HEK293 (cell line): ENCODE measurements around the gene SLC37A2.

Source experiments
- CTCF ChIA-PET: fragments of 350-600 bp; formaldehyde crosslinking; extraction: SDS; loops from one replicate; lab custom pipeline; 2021; ENCODE audit warnings: antibody characterized with exemption; lab: Yijun Ruan, JAX
- POLR2A ChIA-PET: fragments of 300-600 bp; formaldehyde crosslinking; extraction: SDS; loops from one replicate; lab custom pipeline; 2020; ENCODE audit warnings: antibody characterized with exemption, inconsistent platforms; lab: Yijun Ruan, JAX
- H3K27ac ChIP-seq: fragments of 200-500 bp; sonication (Bioruptor generic); 2 replicates; pipeline ENCODE4 v1.5.1; 2014; ENCODE audit warnings: low read depth, low read length, control low read depth, inconsistent platforms; ENCODE audit errors: extremely low read depth
- H3K36me3 ChIP-seq, 2 experiments: fragments of 200-500 bp in 1 of 2; sonication (Bioruptor generic) in 1 of 2; 1 replicate in 1 of 2; 2 replicates in 1 of 2; pipeline ENCODE4 v1.5.1; 2014 to 2017; ENCODE audit warnings: inconsistent platforms in 2 of 2, low read length in 2 of 2; ENCODE audit not compliant: control insufficient read depth in 2 of 2, insufficient read depth in 1 of 2
- H3K4me1 ChIP-seq: fragments of 200-500 bp; sonication (Bioruptor generic); 2 replicates; pipeline ENCODE4 v1.5.1; 2014; ENCODE audit warnings: mild to moderate bottlenecking, low read length, inconsistent platforms; ENCODE audit not compliant: control insufficient read depth, insufficient read depth
- H3K4me3 ChIP-seq: 2 replicates; pipeline ENCODE4 v1.5.1; 2011; ENCODE audit warnings: low read depth, mild to moderate bottlenecking, control low read depth, low read length, moderate library complexity
- H3K9me3 ChIP-seq: fragments of 200-500 bp; sonication (Bioruptor generic); 2 replicates; pipeline ENCODE4 v1.5.1; 2014; ENCODE audit warnings: low read depth, low read length, inconsistent platforms; ENCODE audit not compliant: control insufficient read depth, insufficient read depth
- BCL11B ChIP-seq: fragments of 450-650 bp; formaldehyde crosslinking; IDR thresholded peaks from 2 replicates; pipeline ENCODE4 v1.5.1; 2016; ENCODE audit warnings: low read depth, missing biosample characterization, missing genetic modification characterization
- GFI1B ChIP-seq: fragments of 450-650 bp; formaldehyde crosslinking; IDR thresholded peaks from 2 replicates; pipeline ENCODE4 v1.5.1; 2016; ENCODE audit warnings: missing biosample characterization, missing genetic modification characterization
- GLI2 ChIP-seq: fragments of 450-650 bp; formaldehyde crosslinking; IDR thresholded peaks from 2 replicates; pipeline ENCODE4; 2017; ENCODE audit warnings: missing biosample characterization, missing genetic modification characterization, low read depth, borderline replicate concordance
- GLIS1 ChIP-seq: fragments of 450-650 bp; formaldehyde crosslinking; IDR thresholded peaks from 2 replicates; pipeline ENCODE4 v1.5.1; 2016; ENCODE audit warnings: missing biosample characterization, missing genetic modification characterization
- GLIS2 ChIP-seq: fragments of 450-650 bp; formaldehyde crosslinking; IDR thresholded peaks from 2 replicates; pipeline ENCODE4 v1.5.1; 2016; ENCODE audit warnings: missing biosample characterization, missing genetic modification characterization
- HOXD13 ChIP-seq: sonication (generic); formaldehyde crosslinking; IDR thresholded peaks from 2 replicates; pipeline ENCODE4 v1.8.0; 2022; ENCODE audit warnings: missing genetic modification reagents, borderline replicate concordance
- IKZF3 ChIP-seq: fragments of 450-650 bp; IDR thresholded peaks from 2 replicates; pipeline ENCODE4 v1.5.0; 2018; ENCODE audit warnings: missing biosample characterization, mild to moderate bottlenecking, missing genetic modification characterization, moderate library complexity
- KLF16 ChIP-seq: fragments of 450-650 bp; formaldehyde crosslinking; IDR thresholded peaks from 2 replicates; pipeline ENCODE4 v1.5.1; 2017; ENCODE audit warnings: missing biosample characterization, missing genetic modification characterization
- KLF7 ChIP-seq: fragments of 450-650 bp; formaldehyde crosslinking; IDR thresholded peaks from 2 replicates; pipeline ENCODE4 v1.5.1; 2016; ENCODE audit warnings: missing biosample characterization, missing genetic modification characterization, borderline replicate concordance
- MYNN ChIP-seq: fragments of 450-650 bp; formaldehyde crosslinking; IDR thresholded peaks from 2 replicates; pipeline ENCODE4 v1.5.1; 2016; ENCODE audit warnings: missing biosample characterization, missing genetic modification characterization, borderline replicate concordance
- MZF1 ChIP-seq: fragments of 450-650 bp; formaldehyde crosslinking; IDR thresholded peaks from 2 replicates; pipeline ENCODE4 v1.5.1; 2017; ENCODE audit warnings: missing biosample characterization, missing genetic modification characterization, borderline replicate concordance
- WT1 ChIP-seq: fragments of 450-650 bp; formaldehyde crosslinking; IDR thresholded peaks from 2 replicates; pipeline ENCODE4 v1.5.1; 2016; ENCODE audit warnings: missing biosample characterization, missing genetic modification characterization
- ZBTB48 ChIP-seq: fragments of 450-650 bp; formaldehyde crosslinking; IDR thresholded peaks from 2 replicates; pipeline ENCODE4 v1.5.1; 2016; ENCODE audit warnings: missing biosample characterization, missing genetic modification characterization
- ZBTB8A ChIP-seq: fragments of 450-650 bp; formaldehyde crosslinking; IDR thresholded peaks from 2 replicates; pipeline ENCODE4 v1.5.1; 2016; ENCODE audit warnings: missing biosample characterization, missing genetic modification characterization
- ZEB2 ChIP-seq: fragments of 450-650 bp; formaldehyde crosslinking; IDR thresholded peaks from 2 replicates; pipeline ENCODE4 v1.5.1; 2016; ENCODE audit warnings: missing biosample characterization, missing genetic modification characterization
- ZNF10 ChIP-seq: fragments of 450-650 bp; formaldehyde crosslinking; IDR thresholded peaks from 2 replicates; pipeline ENCODE4 v1.5.1; 2017; ENCODE audit warnings: missing biosample characterization, missing genetic modification characterization
- ZNF202 ChIP-seq: fragments of 450-650 bp; formaldehyde crosslinking; IDR thresholded peaks from 2 replicates; pipeline ENCODE4 v1.5.1; 2016; ENCODE audit warnings: missing biosample characterization, missing genetic modification characterization, borderline replicate concordance
- ZNF24 ChIP-seq: fragments of 450-650 bp; formaldehyde crosslinking; IDR thresholded peaks from 2 replicates; pipeline ENCODE4 v1.5.1; 2016; ENCODE audit warnings: missing biosample characterization, missing genetic modification characterization
- ZNF404 ChIP-seq: fragments of 450-650 bp; formaldehyde crosslinking; IDR thresholded peaks from 2 replicates; pipeline ENCODE4 v1.5.1; 2017; ENCODE audit warnings: missing biosample characterization, missing genetic modification characterization
- ZNF501 ChIP-seq: fragments of 450-650 bp; formaldehyde crosslinking; IDR thresholded peaks from 2 replicates; pipeline ENCODE4 v1.5.1; 2016; ENCODE audit warnings: missing biosample characterization, missing genetic modification characterization
- ZNF513 ChIP-seq: fragments of 450-650 bp; IDR thresholded peaks from 2 replicates; pipeline ENCODE4 v1.5.1; 2018; ENCODE audit warnings: missing biosample characterization, missing genetic modification characterization
- ZNF549 ChIP-seq: fragments of 450-650 bp; IDR thresholded peaks from 2 replicates; pipeline ENCODE4 v1.5.1; 2018; ENCODE audit warnings: missing biosample characterization, missing genetic modification characterization, mild to moderate bottlenecking, inconsistent platforms, moderate library complexity
- ZNF645 ChIP-seq: fragments of 450-650 bp; formaldehyde crosslinking; IDR thresholded peaks from 2 replicates; pipeline ENCODE4; 2016; ENCODE audit warnings: missing biosample characterization, missing genetic modification characterization
- ZNF660 ChIP-seq: fragments of 450-650 bp; IDR thresholded peaks from 2 replicates; pipeline ENCODE4 v1.5.1; 2018; ENCODE audit warnings: missing biosample characterization, mild to moderate bottlenecking, missing genetic modification characterization
- ZNF747 ChIP-seq: fragments of 450-650 bp; formaldehyde crosslinking; IDR thresholded peaks from 2 replicates; pipeline ENCODE4 v1.5.1; 2016; ENCODE audit warnings: missing biosample characterization, missing genetic modification characterization
- ZSCAN16 ChIP-seq: fragments of 450-650 bp; formaldehyde crosslinking; IDR thresholded peaks from 2 replicates; pipeline ENCODE4 v1.5.1; 2016; ENCODE audit warnings: missing biosample characterization, missing genetic modification characterization
- ZXDB ChIP-seq: fragments of 450-650 bp; formaldehyde crosslinking; IDR thresholded peaks from 2 replicates; pipeline ENCODE4 v1.5.1; 2016; ENCODE audit warnings: missing biosample characterization, missing genetic modification characterization
- TF ChIP-seq, protein P1 (sequence below): fragments of 450-650 bp; formaldehyde crosslinking; conservative IDR thresholded peaks from 2 replicates; pipeline ENCODE4 v1.5.1; 2016; ENCODE audit warnings: low read depth, missing biosample characterization, missing genetic modification characterization

The SLC37A2 gene

DNA sequence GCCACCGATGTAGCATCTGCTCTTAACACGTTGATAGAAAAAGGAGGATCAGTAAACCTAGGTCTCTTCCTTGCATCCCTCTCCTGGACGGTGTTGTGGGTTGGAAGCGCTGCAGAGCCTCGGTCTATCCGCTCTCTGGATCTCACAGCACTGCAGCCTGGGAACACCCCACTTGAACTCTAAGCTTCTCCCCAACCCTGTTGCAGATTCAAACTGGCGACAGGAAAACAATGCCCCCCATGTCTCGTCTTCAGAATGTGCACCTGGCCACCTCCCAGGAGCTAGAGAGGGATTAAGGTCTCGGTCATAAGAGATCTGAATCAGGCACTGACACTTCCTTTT is 47.9 kb downstream of the SLC37A2 start:
- TF ChIP-seq ZSCAN16 (tag by site-specific recombination): no peak
- TF ChIP-seq ZNF549 (tag by site-specific recombination): no peak
- no peak for TF ChIP-seq WT1 (tag by site-specific recombination)
- no peak for TF ChIP-seq KLF16 (tag by site-specific recombination)
- TF ChIP-seq ZXDB: no peak
- no peaks in the 10 kb centered on the region for H3K9me3 ChIP-seq
- H3K4me1 ChIP-seq: no peaks in the 10 kb centered on the region
- H3K27ac ChIP-seq: no peak overlapping the region; the same call in 1 of the 2 replicates
- CTCF ChIA-PET: interaction anchor here (0.6 to 4.6 kb wide), 8 partner anchors 13 to 467 kb away, joined by 3 to 29 read pairs (median 4); no protein-coding TSS in a partner anchor
- no peaks in the 10 kb centered on the region for H3K36me3 ChIP-seq
- POLR2A ChIA-PET: interaction anchor here (1.0 to 1.8 kb wide), 5 partner anchors 15 to 235 kb away, joined by 3 to 5 read pairs (median 4); no protein-coding TSS in a partner anchor
- peak overlapping the region; percentile 81 for H3K4me3 ChIP-seq

DNA sequence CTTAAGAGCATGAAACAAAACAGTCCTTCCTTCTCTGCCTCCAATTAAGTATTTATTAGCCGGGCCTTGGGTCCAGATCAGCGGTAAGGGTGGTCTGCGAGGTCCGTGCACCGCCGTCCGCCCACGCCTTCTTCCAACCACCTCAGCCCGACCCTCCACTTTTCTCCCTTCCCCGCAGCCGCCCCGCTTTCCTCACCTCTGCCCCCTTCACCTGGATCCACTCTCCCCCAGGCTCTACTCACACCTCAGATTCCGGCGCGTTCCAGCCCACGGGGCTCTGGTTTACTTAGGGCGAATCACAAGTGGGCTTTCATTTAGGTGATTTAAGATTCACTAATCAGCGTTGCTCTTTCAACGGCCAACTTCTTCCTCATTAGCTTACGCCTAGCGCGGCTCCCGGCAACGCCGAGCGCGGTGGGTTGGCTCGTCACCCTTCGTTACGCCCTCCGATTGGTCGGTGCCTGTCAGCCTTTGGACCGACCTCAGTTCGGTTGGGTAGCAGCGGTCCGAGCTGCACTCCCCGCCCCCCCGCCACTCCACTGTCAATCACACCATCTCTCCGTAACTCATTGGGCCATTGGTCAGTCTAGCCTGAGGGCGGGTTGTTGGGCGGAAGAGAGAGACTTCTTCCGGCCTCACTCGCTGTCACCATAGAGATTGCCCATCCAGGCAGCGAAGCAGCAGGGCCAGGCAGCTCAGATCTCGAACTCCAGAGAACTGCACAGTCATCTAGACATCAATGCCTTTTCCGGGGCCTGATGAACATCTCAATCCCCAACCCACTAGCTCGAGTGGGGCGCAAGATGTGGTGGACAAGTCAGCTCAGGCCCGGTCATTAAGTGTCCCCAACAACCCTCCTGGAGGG is 48.5 kb downstream of the SLC37A2 start, which contains the start of gene TMEM218:
TMEM218 (minus strand) TSS at position 284 of the 865 bp plus-strand sequence. CDS start 9,385 bp downstream, outside the sequence.
- ChIA-PET CTCF (interaction anchor here (0.6 to 4.6 kb wide), 13 partner anchors 12 to 486 kb away, joined by 3 to 29 read pairs (median 4); no protein-coding TSS in a partner anchor), POLR2A (interaction anchor here (0.5 to 1.8 kb wide), 11 partner anchors 14 to 338 kb away, joined by 3 to 6 read pairs (median 4); partner anchors contain the start of gene PKNOX2)
- no peak within 1 kb of the TSS; the same call in 1 of the 2 replicates for H3K27ac ChIP-seq
- TF ChIP-seq GFI1B (tag by site-specific recombination) (no peak), ZBTB8A (tag by site-specific recombination) (peak; percentile 39; the same call in 1 of the 2 replicates), GLIS2 (peak; percentile 60), ZNF660 (0 out of 2 replicates have a peak, but pooled peaks have one; percentile 12), ZNF513 (no peak), ZNF501 (tag by site-specific recombination) (no peak), MZF1 (tag by site-specific recombination) (no peak), HOXD13 (CRISPR knock-in tag) (0 out of 2 replicates have a peak, but pooled peaks have one; percentile 43), GLIS1 (tag by site-specific recombination) (peak; percentile 24; the same call in 1 of the 2 replicates), ZNF24 (tag by site-specific recombination) (no peak), IKZF3 (tag by site-specific recombination) (no peak), ZNF645 (tag by site-specific recombination) (no peak), MYNN (tag by site-specific recombination) (no peak), ZNF404 (tag by site-specific recombination) (no peak), ZEB2 (tag by site-specific recombination) (peak; percentile 46), BCL11B (no peak), KLF7 (tag by site-specific recombination) (no peak), ZNF747 (tag by site-specific recombination) (no peak), GLI2 (no peak), ZNF10 (tag by site-specific recombination) (peak; percentile 84), ZNF202 (tag by site-specific recombination) (no peak), ZBTB48 (tag by site-specific recombination) (no peak; the same call in 1 of the 2 replicates)
- TF ChIP-seq, protein P1, sequence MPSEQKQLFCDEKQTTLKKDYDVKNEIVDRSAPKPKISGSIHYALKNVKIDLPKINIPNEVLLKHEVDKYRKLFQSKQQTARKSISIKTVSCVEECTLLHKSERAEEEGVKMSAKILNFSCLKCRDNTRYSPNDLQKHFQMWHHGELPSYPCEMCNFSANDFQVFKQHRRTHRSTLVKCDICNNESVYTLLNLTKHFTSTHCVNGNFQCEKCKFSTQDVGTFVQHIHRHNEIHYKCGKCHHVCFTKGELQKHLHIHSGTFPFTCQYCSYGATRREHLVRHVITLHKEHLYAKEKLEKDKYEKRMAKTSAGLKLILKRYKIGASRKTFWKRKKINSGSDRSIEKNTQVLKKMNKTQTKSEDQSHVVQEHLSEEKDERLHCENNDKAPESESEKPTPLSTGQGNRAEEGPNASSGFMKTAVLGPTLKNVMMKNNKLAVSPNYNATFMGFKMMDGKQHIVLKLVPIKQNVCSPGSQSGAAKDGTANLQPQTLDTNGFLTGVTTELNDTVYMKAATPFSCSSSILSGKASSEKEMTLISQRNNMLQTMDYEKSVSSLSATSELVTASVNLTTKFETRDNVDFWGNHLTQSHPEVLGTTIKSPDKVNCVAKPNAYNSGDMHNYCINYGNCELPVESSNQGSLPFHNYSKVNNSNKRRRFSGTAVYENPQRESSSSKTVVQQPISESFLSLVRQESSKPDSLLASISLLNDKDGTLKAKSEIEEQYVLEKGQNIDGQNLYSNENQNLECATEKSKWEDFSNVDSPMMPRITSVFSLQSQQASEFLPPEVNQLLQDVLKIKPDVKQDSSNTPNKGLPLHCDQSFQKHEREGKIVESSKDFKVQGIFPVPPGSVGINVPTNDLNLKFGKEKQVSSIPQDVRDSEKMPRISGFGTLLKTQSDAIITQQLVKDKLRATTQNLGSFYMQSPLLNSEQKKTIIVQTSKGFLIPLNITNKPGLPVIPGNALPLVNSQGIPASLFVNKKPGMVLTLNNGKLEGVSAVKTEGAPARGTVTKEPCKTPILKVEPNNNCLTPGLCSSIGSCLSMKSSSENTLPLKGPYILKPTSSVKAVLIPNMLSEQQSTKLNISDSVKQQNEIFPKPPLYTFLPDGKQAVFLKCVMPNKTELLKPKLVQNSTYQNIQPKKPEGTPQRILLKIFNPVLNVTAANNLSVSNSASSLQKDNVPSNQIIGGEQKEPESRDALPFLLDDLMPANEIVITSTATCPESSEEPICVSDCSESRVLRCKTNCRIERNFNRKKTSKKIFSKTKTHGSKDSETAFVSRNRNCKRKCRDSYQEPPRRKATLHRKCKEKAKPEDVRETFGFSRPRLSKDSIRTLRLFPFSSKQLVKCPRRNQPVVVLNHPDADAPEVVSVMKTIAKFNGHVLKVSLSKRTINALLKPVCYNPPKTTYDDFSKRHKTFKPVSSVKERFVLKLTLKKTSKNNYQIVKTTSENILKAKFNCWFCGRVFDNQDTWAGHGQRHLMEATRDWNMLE: peak; percentile 98

More for the DNA sequence above, 48.5 kb downstream of the SLC37A2 start, which contains the start of gene TMEM218:
- no peaks in the 10 kb centered on the region for H3K9me3 ChIP-seq
- H3K4me1 ChIP-seq: no peaks in the 10 kb centered on the region
- peak within 1 kb of the TSS; percentile 81 for H3K4me3 ChIP-seq
- H3K36me3 ChIP-seq: no peaks in the 10 kb centered on the region
